Measurements from ENCODE around the gene DCP2. TPM values are rescaled to one million over a fixed set of nuclear protein-coding genes. Genes with fewer than 3 reads are reported as not detected.
A peak's percentile ranks its signal among the peaks of the same experiment; 100 is the strongest.

The DCP2 gene
- total RNA-seq, 1 experiment from 2014 or later: 176 TPM

GRCh38 chr5:113039934-113040285, 63.3 kb downstream of the DCP2 start:
- H4K20me1 ChIP-seq (ENCODE audit: control insufficient read depth, insufficient read depth, insufficient read length): no peaks in the 10 kb centered on the region
- no peak overlapping the region for H3K4me2 ChIP-seq (ENCODE audit: insufficient read depth, insufficient read length, low read length)
- H2AFZ ChIP-seq (ENCODE audit: low read length): no peak overlapping the region
- no peaks in the 10 kb centered on the region for H3K9me3 Mint-ChIP-seq
- H4K91ac ChIP-seq (ENCODE audit: insufficient read length, low read depth, low read length): no peak overlapping the region
- no peak overlapping the region for H4K8ac ChIP-seq (replicated peaks; ENCODE audit: insufficient read length, low read depth, low read length)
- H2AK5ac ChIP-seq (ENCODE audit: insufficient read length, low read length): no peak overlapping the region
- H3K27me3 ChIP-seq (ENCODE audit: insufficient read depth, low read length): no peaks in the 10 kb centered on the region
- no peak overlapping the region for H3K9ac ChIP-seq (ENCODE audit: extremely low read depth, insufficient read length, low read length)
- H2BK12ac ChIP-seq (ENCODE audit: insufficient read length, low read depth, low read length): no peak overlapping the region
- H3K23ac ChIP-seq (ENCODE audit: insufficient read length, low read depth, low read length): no peak overlapping the region
- H3K14ac ChIP-seq (ENCODE audit: insufficient read depth, low read length): no peak overlapping the region
- no peak overlapping the region for H3K56ac ChIP-seq (ENCODE audit: insufficient read length, low read depth, low read length)
- peak overlapping the region in 1 of 3 experiments; percentile 21; a peak in 1 of 7 replicates for H3K27ac Mint-ChIP-seq
- no peaks in the 10 kb centered on the region for H3K23me2 ChIP-seq (ENCODE audit: insufficient read length, low read depth, low read length, poor library complexity, severe bottlenecking)
- H4K5ac ChIP-seq (ENCODE audit: insufficient read length, low read depth, low read length): no peak overlapping the region
- H3K36me3 Mint-ChIP-seq (ENCODE audit: insufficient read depth in 1 of 3, low read depth in 3 of 3): peaks cover 0 to 3% (median 0%) of the 10 kb centered on the region in 3 experiments; a peak in 2 of 7 replicates
- no peak overlapping the region for H2BK15ac ChIP-seq (ENCODE audit: low read depth, low read length)
- peaks cover 4% of the 10 kb centered on the region; the same call in 1 of the 2 replicates for H3K4me1 ChIP-seq (ENCODE audit: insufficient read depth, low read length)
- H2BK5ac ChIP-seq (ENCODE audit: insufficient read length, low read length): no peak overlapping the region
- no peaks in the 10 kb centered on the region for H3K27me3 Mint-ChIP-seq (ENCODE audit: low read depth)
- no peaks in the 10 kb centered on the region for H3K9me3 ChIP-seq (ENCODE audit: control insufficient read depth, low read depth, low read length)
- no peak for DNase-seq
- no peak for TF ChIP-seq CTCF (conservative IDR thresholded peaks at IDR 0.05)
- no CpG with 5 or more reads among the region's 4 CpGs for WGBS (ENCODE audit: extremely low coverage, insufficient read length, low lambda C conversion rate)
- no peaks in the 10 kb centered on the region for H3K79me1 ChIP-seq (ENCODE audit: insufficient read depth, low read depth, low read length, poor library complexity, severe bottlenecking)
- peaks cover 20 to 24% of the 10 kb centered on the region in 2 experiments for H3K4me1 Mint-ChIP-seq
- no peaks in the 10 kb centered on the region for H3K79me2 ChIP-seq (ENCODE audit: insufficient read depth, low read length)
- H3K18ac ChIP-seq (ENCODE audit: insufficient read length, low read depth, low read length): no peak overlapping the region
- no peak overlapping the region for H3K27ac ChIP-seq (ENCODE audit: insufficient read length, low read depth, low read length)
- no peak overlapping the region for H3K4ac ChIP-seq (ENCODE audit: low read depth, low read length)
- no peak overlapping the region for H2BK20ac ChIP-seq (ENCODE audit: low read depth, low read length, poor library complexity, severe bottlenecking)
- no peak overlapping the region for H2BK120ac ChIP-seq (ENCODE audit: low read depth, low read length, poor library complexity, severe bottlenecking)
- no peak overlapping the region for H3K4me3 Mint-ChIP-seq
- no peak overlapping the region for H3T11ph ChIP-seq (ENCODE audit: low read length)

Measured in H9 (cell line).